Measurements from ENCODE around the gene SMPD4.
"Not testable (repeated sequence)": the region's sequence is repeated elsewhere in the genome, so short reads cannot be mapped to it uniquely, and the experiment has no call there.

SMPD4 gene

DNA sequence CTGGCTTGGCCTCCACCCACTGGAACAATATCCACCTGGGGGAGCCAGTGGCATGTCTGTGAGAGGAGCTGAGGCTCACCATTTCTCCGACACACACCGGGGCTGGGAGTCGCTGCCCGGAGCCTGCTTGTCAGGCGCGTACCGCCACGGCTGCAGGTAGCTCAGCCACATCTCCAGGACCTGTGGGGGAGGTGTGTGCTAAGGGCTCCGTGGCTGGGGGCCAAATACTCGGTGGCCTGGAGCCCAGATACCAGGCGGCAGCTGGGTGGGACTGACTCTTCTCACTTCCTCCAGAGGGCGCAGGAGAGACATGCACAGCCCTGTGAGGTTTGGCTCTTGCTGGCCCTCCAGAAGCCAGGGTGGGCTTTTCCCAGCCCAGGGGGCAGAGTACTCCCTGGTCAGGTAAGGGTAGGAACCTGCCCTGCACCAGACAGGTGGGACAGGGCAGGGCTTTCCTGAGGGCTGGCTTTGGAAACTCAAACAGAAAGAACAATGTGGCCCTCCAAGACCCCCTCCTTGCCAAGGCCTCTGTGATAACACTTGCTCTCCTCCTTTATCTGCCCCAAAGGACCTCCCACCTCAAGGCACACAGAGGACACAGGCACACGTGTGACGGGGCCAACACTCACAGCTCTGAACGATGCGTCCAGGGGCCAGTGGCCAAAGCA lies 25.3 kb downstream of the SMPD4 start:
- peak in 1 of 2 experiments; percentile 25 for DNase-seq

DNA sequence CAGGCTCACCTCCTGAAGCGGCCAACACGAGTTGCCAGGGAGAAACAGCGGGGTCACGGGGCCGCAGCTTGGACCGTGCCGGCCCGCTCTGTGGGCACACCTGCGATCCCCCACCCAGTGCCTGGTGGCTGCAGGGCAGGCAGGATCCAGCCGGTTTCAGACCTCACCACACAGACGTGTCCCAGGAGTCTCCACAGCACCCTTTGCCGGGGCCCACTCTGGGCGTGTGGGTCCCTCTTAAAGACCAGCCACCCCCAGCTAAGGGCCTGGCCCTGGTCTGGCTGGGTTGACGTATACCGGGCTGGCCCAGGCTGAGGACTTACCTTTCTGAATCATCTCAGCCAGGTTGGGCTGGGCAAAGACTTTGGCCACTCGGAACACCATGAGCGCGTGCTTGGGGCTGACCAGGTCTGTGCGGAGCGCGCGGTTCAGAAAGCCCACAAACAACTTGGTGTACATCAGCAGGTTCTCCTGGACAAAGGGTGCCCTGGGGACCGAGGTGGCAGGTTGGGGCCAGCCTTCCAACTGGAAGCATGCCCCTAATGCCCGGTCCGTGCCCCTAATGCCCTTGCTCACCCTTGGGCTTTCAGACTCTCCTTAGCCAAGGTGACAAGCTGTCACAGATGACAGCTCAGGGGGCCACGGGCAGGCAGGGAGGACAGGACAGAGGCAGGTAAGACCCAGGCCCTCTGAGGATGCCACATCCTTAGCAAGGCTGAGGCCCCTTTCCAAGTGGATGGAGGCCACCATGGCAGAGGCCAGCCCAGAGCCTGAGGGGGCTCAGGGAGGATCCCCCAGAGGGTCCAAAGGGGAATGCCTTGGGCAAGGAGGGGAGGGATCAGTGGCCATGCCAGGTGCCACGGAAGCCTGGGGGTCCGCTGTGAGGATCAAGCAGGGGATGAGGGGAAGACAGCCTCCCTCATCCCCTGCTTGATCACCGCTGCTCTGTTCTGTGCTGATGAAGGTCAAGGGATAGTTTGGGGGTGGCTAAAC lies 26.3 kb downstream of the SMPD4 start:
- DNase-seq, result no peak

DNA sequence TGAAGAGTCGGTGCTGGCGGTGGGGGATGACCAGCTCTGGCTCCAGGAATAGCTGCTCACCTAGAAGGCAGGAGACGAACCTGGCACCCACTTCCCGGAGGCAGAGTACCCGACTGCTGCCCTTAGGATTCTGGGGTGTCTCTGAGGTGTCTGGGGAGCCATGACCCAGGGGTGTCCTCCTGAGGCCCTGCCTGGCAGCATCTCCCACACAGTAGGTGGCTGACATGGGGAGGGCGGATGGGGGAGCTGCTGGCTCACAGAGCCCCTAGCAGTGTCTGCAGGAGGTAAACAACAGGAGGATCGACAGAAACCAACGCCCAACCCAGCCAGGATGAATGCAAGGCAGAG lies 27.0 kb downstream of the SMPD4 start:
- DNase-seq, result not testable (repeated sequence)

DNA sequence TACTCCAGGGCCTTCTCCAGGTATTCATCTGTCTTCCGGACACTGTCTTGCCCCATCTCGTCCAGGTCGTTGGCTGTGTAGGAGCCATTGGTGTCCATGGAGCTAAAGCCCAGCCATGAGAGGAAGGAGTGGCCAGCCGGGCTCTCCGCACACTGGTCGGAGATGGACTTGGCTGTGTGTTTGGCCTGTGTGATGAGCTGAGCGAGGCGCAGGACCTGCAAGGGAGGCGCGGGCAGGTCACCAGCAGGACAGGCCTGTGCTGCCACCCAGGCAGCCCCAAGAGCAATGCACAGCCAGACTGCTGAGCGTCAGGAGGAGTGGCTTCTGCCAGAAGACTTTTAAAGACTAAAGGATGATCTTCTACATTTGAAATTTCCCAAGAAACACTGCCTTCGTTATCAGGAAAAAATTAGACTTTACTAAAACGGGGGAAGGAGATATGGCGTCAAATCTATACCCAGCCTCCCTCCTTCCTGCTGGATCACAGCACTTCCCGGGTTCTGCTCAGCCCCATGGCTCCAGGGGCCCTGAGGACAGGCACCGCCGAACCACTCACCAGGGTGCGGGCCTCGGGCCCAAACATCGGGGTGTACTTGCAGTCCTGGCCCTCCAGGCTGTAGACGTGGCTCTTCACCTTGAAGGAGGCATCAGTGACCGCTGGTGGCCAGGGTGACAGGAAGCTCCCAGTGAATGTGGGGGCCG lies 27.5 kb downstream of the SMPD4 start:
- not testable (repeated sequence) for DNase-seq

DNA sequence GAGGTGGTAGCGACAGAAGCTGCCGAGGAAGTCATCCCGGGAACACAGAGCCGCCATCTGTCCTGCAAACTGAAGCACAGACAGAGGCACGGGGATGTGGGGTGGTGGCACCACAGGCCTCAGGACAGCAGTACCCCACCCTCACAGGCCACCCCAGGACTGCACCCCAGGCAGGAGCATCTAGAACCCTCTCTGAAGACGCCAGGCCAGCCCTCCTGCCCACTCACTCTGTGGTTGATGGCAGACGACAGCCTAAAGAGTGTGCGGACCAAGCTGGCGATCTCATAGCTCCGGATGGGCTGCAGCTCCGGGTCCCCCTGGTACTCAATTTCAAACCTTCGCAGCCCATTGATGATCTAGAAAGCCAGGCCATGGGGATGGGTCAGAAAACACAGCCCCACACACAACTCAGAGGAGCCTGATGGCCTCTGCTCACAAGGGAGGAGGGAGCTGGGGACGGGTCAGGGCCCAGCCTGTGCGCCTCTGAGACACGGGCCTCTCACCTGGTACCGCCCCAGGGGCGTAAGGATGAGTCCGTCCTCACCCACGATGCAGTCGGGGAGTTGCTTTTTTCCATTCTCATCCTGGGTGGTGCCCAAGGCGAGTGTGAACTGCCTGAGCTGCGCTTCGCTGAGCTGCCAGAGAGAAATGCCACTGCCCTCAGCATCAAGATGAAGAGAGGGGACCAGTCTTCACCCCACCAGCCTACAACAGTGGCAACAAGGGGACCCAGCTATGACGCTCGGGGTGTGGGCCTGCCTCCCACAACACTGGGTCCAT lies 28.4 kb downstream of the SMPD4 start:
- DNase-seq, result no peak

DNA sequence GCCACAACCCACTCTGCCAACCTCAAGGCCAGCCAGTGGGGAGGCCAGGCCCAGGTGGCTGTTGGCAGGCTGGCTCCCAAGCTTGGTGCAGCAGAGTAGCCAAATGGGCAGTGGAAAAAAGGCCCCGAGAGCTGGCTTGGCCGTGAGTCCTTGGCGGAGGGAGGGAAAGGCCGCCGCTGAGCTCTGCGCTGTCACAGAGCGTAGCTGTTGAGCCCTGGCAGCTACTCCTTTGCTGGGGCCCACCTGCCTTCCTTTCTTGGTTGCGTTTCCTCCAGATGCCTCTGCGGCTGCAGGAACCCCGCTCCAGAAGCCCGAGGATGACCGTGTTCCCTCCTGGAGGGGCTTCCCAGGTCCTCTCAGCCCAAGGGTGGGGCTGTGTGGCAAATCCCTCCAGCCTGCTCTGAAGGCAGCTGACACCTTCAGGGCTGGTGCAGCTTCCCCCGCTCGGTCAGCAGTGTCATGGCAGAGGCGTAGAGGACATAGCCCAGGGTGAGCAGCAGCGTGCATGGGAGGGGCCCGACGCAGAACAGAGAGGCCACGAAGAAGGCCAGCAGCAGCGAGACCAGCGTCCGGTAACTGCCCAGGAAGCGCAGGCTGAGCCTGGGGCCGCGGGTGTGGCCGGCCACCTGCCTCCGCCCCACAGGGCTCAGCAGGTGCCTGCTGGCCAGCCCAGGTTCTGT lies 29.1 kb downstream of the SMPD4 start:
- not testable (repeated sequence) for DNase-seq

DNA sequence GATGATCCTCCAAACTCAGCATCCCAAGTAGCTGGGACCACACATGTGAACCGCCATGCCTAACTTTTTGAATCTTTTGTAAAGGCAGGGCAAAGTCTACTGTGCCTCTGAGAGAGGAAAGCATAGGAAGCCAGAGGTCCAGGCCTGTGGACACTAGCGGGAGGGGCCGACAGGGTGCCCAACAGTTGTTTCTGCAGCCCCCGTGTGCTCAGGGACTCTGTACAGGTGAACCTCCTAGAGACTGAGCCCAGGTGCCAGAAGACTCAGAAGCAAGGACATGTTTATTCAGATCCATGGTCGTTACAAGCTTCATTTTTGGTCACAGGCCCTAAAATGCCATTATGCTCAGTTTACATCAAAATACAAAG lies 30.3 kb downstream of the SMPD4 start:
- DNase-seq, result not testable (repeated sequence)

DNA sequence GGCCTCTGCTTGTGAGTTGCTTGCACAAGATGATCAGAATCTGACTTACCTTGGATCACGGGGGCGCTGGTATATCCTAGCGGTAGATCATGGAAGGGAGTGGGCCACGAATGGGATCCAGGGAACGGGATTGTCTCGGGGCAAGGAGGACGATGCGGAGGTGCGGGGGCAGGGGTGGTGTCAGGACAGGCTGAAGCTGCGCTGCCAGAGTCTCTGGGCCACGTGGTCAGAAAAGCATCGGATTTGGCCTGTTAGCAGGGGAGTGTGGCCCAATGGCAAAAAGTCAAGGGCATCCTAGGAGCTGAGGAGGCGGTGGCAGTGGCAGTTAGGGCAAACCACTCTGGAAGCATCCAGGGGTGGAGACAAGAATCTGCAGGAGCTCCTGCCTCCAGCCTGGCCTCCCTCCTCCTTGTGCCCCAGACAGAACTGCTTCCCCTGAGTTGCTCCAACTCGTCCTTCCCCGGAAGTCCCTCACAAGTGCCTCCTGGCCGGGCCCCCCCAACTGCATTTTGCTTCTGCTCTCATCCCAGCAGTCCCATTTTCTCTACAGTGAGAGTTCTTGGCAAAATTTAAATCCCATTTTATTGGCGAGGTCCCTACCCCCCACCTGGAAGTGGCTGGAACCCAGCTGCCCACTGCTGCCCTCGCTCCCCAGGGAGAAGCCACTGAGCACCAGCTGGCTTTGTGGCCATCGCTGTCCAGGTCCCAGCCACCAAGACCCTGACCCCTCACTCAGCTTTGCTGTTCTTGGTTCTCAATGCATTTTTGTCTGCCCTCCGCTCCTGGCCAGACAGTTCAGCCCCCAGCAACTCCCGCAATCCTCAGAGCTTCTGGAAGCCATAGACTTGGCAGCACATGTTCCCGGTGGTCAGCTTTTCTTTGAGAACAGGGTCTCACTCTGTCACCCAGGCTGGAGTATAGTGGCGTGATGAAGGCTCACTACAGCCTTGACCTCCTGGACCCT lies 30.9 kb downstream of the SMPD4 start:
- no peak for DNase-seq

DNA sequence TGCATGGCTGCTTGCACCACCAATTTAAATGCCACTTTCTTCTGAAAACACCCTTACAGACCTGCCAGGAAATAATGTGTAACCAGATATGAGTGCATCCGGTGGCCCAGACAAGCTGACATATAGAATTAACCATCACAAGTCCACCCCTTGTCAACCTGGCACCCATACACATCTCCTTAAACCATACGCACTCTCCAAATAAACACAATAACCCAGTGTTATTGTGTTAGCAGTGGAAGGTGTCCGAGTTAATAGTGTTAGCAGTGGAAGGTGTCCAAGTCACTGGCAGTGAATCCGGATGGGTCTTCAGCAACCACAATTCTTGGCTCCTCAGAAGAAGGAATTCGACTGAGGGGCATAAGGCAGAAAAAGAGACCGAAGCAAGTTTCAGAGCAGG lies 32.9 kb downstream of the SMPD4 start:
- DNase-seq, result not testable (repeated sequence)

DNA sequence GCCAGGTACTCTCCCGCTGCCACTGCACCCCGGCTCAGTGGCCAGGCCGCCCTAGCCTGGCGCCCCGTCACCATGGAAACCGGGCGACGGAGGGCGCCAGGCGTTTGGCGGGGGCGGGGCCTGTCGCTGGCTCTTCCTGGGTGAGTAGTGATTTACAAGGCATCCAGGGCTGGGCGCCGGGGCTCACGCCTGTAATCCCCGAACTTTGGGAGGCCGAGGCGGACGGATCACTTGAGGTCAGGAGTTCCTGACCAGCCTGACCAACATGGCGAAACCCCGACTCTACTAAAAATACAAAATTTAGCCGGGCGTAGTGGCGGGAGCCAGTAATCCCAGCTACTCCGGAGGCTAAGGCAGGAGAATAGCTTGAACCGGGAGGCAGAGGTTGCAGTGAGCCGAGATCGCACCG lies 36.4 kb downstream of the SMPD4 start, which contains the start of gene CCDC74B:
Gene CCDC74B, minus strand, starts transcription at position 107 of the 409 bp plus-strand sequence. CDS start 116 bp downstream, outside the sequence.
- not testable (repeated sequence) for DNase-seq

DNA sequence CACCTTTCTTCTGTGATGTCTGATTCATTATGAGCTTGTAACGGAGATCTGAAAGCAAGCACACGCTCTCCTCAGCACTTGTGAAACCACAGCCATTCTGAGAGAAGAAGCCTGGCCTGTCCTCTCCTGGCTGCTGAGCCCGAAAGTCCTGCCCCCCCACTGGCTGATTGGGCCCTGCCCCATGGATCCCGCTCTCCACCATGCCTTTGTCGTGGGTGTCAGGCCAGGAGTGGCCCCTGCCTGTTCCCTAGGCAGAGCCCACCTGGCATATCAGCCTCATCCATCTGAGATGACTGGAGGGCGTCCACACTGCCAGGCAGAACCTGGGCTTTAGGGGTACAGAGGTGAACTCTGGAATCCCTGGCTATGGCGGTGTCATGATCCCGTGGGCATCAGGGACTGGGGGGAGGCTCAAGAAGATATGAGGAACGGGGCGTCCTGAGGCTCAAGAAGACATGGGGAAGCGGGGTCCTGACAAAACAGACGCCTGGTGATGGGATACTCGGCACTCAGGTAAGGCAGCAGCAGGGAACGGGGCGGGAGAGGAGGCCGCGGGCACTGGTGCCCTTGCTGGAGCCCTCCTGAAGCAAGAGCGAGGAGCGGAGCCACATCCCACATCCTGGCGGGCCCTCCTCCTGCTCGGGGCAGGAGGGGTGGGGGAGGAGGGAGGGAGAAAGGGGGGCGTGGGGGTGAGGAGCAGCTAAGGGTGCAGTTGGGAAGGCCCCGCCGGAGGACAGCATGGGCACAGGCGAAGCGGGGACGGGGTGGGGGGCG lies 37.9 kb downstream of the SMPD4 start:
- DNase-seq, result not testable (repeated sequence)

DNA sequence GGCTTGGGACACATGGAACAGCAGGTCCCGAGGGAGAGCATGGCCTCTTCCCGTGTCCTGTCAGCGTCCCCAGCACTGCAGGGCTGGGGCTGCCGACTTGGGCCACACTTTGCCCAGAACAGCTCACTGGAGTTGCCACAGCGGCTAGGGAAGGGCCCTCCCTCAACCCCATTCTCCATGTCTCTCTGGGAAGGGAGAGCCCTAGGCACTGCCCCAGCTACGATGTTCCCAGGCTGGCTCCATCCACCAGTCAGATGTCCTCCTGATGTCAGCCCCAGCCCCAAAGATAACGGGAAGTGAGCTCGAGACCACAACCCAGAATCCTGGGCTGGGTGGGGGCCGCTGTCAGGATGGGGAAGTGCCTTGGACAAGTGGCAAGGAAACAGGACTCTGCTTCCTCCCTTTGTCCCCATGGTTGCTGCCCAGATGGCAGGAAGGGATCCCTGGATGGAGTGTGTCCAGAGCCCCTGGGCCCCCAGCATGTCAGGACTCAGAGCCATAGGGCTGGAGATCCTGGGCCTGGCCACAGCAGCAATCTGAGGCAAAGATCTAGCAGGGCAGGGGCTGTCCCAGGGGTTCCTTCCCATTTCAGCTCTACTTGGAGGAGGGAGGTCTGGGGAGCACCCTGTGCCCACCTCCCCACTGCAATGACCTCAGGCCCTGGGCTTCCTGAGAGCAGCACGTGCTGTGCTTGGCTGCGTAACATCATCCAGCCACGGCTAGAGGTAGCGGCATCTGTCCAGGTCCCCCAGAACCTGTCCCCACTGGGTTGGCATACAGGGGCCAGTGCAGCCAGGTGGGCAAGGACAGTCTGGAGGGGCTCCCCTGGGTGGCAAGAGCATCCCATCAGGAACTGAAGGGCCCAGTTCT lies 38.8 kb downstream of the SMPD4 start:
- DNase-seq, result not testable (repeated sequence)

DNA sequence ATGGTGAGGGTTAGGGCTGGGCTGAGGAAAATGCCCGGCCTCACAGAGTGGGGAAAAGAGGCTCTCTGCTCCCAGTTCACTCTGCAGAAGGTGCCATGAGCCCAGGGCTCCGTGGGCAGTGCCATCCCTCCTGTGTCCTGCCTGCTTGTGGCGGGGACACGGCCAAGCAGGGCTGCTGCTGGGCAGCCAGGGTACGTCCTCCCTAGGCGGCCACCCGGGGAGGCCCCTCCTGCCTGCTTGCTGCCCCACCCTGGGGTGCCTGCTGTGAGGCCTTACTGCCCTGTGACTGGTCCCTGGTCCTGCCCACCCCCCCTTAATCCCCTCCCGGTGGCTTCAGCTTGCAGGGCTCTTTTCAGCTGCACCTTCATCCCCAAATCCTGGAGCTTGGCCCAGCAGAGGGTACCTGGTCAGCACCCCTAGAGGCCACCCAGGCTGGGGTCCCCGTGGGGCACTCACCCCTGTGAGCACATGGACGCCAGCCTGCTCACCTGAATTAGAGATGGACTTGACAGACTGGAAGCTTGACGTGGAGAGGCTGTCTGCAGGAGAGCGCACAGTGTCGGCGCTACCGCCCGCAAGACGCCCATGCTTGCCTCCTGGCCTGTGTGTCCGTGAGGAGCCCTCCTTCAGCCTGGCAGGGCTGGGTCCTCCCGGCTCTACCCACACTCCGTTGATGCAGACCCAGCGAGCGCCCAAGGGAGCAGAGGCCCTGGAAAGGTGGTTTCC lies 39.6 kb downstream of the SMPD4 start:
- DNase-seq, result not testable (repeated sequence)

DNA sequence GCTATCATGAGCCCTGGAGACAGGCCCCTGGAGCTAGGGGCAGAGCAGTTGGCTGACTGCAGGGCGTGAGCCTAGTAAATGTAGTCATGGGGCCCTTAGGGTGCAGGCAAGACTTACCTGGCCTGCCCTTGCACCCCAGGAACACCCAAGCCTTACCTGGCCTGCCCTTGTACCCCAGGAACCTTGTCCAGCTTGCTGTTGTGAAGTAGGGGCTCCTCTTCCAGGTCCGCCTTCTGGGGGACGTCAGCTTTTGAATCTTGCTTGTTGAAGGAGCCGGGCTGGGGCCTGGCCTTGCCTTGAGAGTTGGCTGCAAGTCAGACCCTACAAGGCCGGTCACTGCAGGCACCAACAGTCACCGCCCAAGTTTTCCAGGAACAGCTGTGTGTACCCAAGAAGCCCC lies 40.4 kb downstream of the SMPD4 start:
- not testable (repeated sequence) for DNase-seq

DNA sequence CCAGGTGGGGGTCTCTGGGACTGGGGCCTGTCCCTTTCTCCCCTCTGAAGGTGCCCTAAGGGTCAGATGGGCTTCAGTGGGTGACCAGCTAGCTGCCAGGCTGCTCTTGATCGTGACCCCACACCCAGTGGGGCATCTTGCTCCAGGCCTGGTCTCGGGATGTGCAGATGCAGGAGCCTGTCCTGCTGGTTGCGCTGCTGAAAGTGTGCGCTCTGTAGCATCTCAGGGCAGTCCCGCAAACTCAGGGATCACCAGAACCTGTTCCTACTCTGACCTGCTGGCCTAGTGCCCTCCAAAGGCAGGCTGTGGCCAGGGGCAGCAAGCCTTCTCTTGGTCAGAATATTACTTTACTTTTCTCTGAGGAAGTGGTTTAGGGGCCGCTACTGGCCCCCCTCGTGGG lies 40.9 kb downstream of the SMPD4 start:
- DNase-seq, result not testable (repeated sequence)

DNA sequence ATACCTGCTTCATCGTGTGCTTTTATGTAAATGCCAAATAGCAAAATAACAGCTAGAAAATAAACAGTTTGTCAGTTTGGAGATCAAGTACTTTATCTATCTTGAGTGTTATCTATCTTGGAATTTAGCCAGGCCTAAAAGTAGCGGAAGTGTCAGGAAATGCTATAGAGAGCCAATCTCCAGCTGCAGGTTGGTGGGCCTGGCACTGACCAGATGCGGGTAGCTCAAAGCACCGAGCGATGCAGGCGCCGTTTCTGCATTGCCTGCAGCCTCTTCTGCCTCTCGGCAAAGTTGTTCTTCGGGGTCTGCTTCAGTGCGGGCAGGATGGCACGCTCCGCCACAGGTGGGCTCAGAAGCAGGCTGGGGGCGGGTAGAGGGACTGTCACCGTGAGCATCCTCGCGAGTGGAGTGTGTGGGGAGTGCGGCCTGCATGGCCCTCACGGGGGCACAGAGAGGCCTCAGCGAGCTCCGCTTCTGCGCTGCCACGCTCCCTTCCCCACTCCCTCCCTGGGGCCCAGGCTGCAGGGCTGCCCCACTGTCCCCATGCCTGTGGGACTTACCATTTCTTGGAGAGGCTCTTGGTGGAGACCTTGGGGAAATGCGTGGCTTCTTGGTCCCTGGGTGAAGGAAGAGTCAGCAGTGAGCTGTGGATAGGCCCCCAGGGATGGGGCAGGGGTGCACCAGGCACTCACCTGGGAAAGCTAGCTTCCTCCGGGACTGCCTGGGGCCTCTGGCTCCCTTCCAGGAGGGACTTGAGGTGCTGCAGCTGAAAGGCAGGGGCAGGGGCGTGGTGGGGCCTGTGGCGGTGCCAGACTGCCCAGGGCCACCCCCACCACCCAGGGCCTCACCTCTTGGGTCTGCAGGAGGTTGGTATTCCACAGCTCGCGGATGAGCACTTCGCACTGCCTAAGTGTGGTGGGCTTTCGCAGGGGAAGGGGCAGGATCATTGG lies 41.8 kb downstream of the SMPD4 start:
- not testable (repeated sequence) for DNase-seq

DNA sequence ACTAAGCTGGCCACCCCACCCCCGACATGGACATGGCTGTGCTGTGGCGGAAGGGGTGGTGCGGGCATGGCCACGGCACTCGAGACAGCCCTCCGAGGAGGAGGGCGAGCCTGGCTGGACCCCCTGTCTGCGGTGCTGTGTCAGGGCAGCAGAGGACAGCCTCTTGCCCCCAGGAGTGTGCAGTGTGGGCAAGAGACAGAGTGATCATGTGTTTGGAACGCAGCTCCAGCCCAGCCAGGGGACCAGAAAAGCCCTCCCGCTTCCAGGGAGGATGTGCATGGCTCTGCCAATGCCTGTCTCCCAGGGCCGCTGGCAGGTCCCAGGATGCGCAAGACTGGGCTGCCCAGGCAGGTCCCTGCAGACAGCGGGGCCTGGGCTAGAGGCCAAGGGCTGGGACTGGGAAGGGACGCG lies 42.6 kb downstream of the SMPD4 start:
- not testable (repeated sequence) for DNase-seq

Measured in SW 1271 (cell line).